Activated naive CD8-positive, alpha-beta T cell (primary cell): ENCODE data around the gene STAB1.

ENCODE experiments used
- H3K27ac Mint-ChIP-seq: one replicate; pipeline ENCODE4 v1.8.0; 2021; ENCODE audit warnings: mixed read lengths
- H3K27me3 Mint-ChIP-seq: one replicate; pipeline ENCODE4 v1.8.0; 2021; ENCODE audit warnings: mixed read lengths
- H3K36me3 Mint-ChIP-seq: one replicate; pipeline ENCODE4 v1.8.0; 2021; ENCODE audit warnings: mixed read lengths
- H3K4me1 Mint-ChIP-seq: one replicate; pipeline ENCODE4 v1.8.0; 2021; ENCODE audit warnings: low read depth, mixed read lengths
- H3K4me3 Mint-ChIP-seq: one replicate; pipeline ENCODE4 v1.8.0; 2021; ENCODE audit warnings: mild to moderate bottlenecking, mixed read lengths
- H3K9me3 Mint-ChIP-seq: one replicate; pipeline ENCODE4 v1.8.0; 2021; ENCODE audit warnings: low read depth, mixed read lengths

STAB1 gene

DNA sequence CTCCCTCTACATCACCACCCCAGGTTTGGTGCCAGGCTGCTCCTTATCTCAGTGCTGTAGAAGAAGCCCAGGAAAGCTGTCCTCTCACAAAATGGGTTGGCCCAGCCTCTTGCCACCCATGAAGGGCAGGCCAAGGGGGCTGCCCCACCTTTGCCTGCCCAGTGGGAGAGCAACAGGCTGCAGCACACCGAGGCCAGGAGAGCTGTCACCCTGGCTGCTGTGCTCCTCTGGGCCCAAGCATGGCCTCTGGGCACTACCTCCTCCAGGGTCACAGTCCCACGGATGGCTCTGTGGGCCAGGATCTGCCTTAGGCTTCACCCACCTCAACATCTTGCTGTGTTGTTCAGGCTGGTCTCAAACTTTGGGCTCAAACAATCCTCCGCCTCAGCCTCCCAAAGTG, 6.4 kb upstream of the STAB1 start:
- no peaks in the 10 kb centered on the region for H3K9me3 Mint-ChIP-seq
- H3K4me1 Mint-ChIP-seq: no peaks in the 10 kb centered on the region
- H3K27me3 Mint-ChIP-seq: no peaks in the 10 kb centered on the region
- no peak overlapping the region for H3K4me3 Mint-ChIP-seq
- no peak overlapping the region for H3K27ac Mint-ChIP-seq
- H3K36me3 Mint-ChIP-seq: no peaks in the 10 kb centered on the region

DNA sequence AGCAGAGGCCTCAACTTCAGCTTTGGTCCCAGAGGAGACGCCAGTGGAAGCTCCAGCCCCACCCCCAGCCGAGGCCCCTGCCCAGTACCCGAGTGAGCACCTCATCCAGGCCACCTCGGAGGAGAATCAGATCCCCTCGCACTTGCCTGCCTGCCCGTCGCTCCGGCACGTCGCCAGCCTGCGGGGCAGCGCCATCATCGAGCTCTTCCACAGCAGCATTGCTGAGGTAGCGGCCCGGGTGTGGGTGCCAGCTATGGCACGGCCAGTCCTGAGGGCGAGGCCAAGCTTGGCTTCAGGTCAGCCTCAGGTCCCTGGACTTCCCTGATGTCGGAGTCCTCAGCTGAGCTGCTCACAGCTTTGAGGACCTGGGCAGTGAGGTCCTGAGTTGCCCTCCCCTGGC, 5.7 kb upstream of the STAB1 start:
- H3K36me3 Mint-ChIP-seq: no peaks in the 10 kb centered on the region
- no peak overlapping the region for H3K4me3 Mint-ChIP-seq
- no peak overlapping the region for H3K27ac Mint-ChIP-seq
- peaks cover 2% of the 10 kb centered on the region for H3K4me1 Mint-ChIP-seq
- no peaks in the 10 kb centered on the region for H3K9me3 Mint-ChIP-seq
- H3K27me3 Mint-ChIP-seq: no peaks in the 10 kb centered on the region

DNA sequence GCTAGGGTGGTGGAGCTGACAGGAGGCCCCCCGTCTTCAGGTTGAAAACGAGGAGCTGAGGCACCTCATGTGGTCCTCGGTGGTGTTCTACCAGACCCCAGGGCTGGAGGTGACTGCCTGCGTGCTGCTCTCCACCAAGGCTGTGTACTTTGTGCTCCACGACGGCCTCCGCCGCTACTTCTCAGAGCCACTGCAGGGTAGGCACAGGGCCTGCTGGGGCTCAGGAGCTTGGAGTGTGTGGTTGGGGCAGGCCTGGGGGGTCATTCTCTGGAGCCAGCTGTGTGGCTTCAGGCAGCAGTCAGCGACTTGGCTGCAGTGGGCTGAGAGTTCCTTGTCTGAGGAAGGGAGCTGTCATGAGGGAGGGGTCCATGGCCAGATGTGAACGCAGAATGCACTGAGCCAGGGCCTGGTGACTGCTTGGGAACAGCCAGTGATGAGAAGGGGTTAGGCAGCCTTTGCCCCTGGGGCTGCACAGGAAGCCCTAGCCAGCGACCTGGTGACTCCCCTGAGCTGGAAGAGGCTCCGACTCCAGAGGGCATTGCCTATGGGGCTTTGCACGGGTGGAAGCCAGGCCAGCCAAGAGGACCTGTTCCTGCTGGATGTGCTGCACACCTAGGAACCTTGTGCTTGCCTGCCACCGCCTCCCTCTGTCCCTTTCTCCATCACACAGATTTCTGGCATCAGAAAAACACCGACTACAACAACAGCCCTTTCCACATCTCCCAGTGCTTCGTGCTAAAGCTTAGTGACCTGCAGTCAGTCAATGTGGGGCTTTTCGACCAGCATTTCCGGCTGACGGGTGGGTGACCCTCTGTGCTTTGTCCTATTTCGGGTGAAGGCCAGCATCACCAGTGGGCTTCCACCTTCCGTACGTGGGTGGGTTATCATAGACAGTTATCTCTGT, 4.9 kb upstream of the STAB1 start:
- Mint-ChIP-seq H3K27ac (no peak overlapping the region), H3K4me1 (peaks cover 3% of the 10 kb centered on the region), H3K4me3 (no peak overlapping the region), H3K9me3 (no peaks in the 10 kb centered on the region), H3K36me3 (no peaks in the 10 kb centered on the region), H3K27me3 (no peaks in the 10 kb centered on the region)

DNA sequence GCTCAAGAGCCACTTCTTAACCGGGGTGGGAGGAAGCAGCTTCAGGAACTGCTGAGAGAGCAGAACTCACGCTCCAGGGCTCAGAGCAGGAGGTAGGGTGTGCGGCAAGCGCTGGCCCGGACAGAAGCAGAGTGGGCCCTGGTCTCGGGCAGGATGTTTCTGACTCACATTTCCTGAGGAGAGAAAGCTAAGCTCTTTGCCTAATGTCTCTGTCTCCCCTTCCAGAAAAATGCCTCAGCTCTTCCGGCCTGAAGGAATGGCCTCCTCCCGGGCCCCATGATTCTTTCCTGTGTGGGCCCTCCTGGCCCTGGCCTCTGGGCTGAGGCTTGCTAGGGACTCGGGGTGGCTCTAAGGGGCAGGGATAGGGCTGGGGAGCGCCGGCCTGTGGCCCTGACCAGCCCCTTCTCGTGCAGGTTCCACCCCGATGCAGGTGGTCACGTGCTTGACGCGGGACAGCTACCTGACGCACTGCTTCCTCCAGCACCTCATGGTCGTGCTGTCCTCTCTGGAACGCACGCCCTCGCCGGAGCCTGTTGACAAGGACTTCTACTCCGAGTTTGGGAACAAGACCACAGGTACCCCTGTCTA, 4.1 kb upstream of the STAB1 start:
- Mint-ChIP-seq H3K4me3 (no peak overlapping the region), H3K9me3 (no peaks in the 10 kb centered on the region), H3K4me1 (peaks cover 3% of the 10 kb centered on the region), H3K36me3 (no peaks in the 10 kb centered on the region), H3K27me3 (no peaks in the 10 kb centered on the region), H3K27ac (no peak overlapping the region)

DNA sequence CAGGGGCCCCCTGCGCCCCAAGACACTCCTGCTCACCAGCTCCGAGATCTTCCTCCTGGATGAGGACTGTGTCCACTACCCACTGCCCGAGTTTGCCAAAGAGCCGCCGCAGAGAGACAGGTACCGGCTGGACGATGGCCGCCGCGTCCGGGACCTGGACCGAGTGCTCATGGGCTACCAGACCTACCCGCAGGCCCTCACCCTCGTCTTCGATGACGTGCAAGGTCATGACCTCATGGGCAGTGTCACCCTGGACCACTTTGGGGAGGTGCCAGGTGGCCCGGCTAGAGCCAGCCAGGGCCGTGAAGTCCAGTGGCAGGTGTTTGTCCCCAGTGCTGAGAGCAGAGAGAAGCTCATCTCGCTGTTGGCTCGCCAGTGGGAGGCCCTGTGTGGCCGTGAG, 3.1 kb upstream of the STAB1 start:
- H3K27ac Mint-ChIP-seq: no peak overlapping the region
- H3K4me1 Mint-ChIP-seq: peaks cover 3% of the 10 kb centered on the region
- H3K4me3 Mint-ChIP-seq: no peak overlapping the region
- no peaks in the 10 kb centered on the region for H3K27me3 Mint-ChIP-seq
- no peaks in the 10 kb centered on the region for H3K9me3 Mint-ChIP-seq
- no peaks in the 10 kb centered on the region for H3K36me3 Mint-ChIP-seq

DNA sequence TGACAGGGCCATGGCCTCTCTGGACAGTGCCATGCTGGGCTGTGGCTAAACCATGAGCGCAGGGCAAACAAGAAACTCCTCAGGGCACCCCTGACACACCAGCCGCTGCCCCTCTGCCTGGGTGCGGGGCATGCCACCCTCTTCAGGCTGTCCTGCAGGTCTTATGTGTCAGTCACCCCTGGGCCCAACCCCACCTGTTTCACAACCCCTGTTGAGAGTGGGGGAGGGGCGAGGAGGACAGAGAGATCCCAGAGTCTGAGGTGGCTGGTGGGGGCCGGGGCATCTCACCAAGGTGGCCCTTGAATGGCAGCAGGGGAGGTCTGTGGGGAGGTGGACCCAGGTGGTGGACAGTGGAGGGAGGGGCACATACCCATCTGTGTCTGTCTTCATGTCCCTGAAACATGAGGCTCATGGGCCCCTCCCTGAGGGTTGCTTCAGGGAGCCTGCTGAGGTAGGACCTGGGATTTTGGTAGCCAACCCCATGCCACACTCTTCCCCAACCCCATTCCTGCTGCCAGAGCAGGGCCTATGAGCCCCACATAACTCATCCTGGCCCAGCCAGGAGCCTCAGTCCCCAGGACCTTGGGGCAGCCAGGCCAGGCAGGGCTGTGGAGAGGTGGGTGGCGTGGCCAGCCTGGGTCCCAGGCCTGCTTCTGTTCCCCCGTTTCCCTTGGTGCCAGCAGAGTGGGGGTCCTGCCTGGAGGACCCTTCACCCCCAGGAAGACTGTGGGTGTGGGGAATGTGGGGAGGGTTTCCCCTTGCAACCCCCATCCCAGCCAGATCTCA, 1.7 kb upstream of the STAB1 start:
- H3K27ac Mint-ChIP-seq: no peak overlapping the region

DNA sequence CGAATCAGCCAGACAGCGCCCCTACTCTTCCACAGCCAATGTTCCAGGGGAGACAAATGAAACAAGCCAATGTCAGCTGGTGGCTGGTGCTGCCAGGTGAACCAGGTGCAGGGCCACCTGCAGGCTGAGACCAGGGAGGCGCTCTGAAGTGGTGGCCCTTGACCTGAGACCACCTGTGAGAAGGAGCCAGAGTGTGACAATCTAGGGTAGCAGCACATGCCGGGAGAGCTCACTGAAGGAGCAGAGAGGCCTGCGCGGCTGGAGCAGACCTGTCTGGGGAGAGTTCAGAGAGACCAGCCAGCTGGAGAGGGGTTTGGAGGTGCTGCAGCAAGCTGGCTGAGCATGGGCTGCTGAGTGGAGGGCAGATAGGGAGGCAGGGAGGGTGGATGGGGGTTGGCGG, 693 bp upstream of the STAB1 start:
- no peaks in the 10 kb centered on the region for H3K9me3 Mint-ChIP-seq
- no peaks in the 10 kb centered on the region for H3K27me3 Mint-ChIP-seq
- H3K4me3 Mint-ChIP-seq: no peak overlapping the region
- peaks cover 3% of the 10 kb centered on the region for H3K4me1 Mint-ChIP-seq
- no peaks in the 10 kb centered on the region for H3K36me3 Mint-ChIP-seq
- no peak overlapping the region for H3K27ac Mint-ChIP-seq

More for the DNA sequence above, 1.7 kb upstream of the STAB1 start:
- Mint-ChIP-seq H3K36me3 (no peaks in the 10 kb centered on the region), H3K27me3 (no peaks in the 10 kb centered on the region), H3K4me1 (peaks cover 3% of the 10 kb centered on the region), H3K4me3 (no peak overlapping the region), H3K9me3 (no peaks in the 10 kb centered on the region)

DNA sequence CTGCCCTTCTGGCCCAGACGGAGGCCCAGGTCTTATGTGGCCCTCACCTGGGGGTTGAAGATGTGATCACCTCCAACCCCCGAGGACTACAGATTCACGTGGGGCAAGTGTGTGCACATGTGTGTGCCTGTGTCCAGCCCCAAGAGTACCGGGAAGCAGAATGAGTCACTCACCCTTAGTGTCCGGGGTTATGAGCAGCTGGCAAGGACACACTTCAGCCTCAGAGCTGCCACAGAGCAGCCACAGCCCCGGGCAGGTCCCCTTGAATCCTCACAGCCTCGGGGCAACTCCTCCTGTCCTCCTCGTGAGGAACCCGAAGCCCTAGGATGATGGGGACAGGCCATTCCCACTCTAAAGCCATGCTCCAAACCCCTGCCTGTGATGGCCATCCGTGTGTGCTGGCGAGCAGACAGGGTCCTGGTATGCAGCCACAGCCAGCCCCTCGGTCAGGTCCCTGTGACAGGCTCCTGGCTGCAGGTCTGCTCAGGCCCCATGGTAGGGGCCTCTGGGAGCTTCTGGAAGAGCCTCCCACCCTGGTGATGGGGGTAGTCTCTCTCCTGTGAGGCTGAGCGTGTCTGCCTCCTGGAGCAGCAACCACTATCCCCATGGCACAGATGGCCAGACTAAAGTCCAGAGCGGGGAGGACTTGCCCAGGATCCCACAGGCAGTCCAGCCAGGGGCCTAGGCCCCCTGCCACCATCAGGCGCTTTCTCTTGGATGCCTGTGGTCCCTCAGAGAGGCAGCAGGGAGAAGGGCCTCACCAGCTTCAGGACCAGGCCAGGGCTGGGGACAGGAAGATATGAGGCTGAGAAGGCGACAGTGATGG, 852 bp downstream of the STAB1 start:
- H3K27ac Mint-ChIP-seq: no peak overlapping the region
- peaks cover 3% of the 10 kb centered on the region for H3K4me1 Mint-ChIP-seq
- H3K27me3 Mint-ChIP-seq: no peaks in the 10 kb centered on the region
- no peaks in the 10 kb centered on the region for H3K9me3 Mint-ChIP-seq
- H3K36me3 Mint-ChIP-seq: no peaks in the 10 kb centered on the region
- H3K4me3 Mint-ChIP-seq: no peak overlapping the region

DNA sequence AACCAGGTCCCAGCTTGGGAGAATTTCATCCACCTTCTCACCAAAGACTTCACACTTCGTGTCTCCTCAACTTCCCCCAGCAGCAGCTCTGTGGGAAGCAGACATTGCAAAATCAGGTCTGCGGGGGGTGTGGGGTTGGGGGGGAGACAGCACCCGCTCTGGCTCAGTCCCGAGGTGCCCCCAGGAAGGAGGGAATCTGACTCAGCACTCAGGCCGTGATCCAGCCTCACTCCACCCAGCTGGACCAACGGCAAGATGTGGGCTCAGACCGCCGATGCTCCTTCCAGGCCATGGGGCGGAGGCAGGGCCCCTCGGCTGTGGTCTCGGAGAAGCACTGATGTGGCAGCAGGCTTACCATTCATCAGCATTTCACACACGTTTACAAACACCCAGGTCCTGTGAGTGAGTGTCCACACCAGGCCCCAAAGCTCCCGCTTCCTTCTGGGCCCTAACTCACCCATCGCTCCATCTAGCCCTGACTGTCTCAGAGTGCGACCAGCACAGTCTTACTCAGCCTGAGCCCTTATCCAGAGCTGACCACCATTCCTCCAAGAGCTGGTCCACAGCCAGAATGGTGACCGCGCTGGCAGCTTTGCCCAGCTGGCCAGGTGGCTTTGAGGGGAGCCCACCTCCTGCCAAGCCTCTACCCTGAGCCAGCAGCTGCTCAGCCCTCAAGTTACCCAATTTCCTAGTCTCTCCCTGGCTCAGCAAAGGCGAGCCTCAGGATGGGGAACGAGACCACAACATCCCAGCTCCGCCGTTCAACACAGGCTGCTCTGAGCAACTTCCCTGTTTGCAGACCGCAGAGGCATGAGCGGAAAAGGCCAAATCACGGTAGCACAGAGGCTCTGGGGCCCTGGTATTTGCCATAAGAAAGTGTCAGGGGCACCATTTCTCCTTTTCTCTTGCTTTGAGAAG, 3.3 kb downstream of the STAB1 start:
- H3K27ac Mint-ChIP-seq: no peak overlapping the region

DNA sequence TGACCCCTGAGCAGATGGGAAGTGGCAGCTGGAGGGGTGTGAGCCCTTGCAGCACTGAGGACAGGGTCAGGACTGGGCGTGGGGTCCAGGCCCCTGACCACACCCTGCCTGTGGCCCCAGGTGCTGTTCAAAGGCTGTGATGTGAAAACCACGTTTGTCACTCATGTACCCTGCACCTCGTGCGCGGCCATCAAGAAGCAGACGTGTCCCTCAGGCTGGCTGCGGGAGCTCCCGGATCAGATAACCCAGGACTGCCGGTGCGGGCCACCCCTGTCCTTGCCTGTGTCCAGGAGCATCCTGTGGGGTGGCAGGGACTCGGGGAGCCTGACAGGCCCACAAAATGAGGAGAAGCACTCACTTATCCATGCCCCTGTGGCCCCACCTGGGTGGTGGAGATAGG, 5.9 kb downstream of the STAB1 start:
- Mint-ChIP-seq H3K4me1 (no peaks in the 10 kb centered on the region), H3K27ac (no peak overlapping the region), H3K27me3 (no peaks in the 10 kb centered on the region), H3K36me3 (no peaks in the 10 kb centered on the region), H3K4me3 (no peak overlapping the region), H3K9me3 (no peaks in the 10 kb centered on the region)

More for the DNA sequence above, 3.3 kb downstream of the STAB1 start:
- H3K36me3 Mint-ChIP-seq: no peaks in the 10 kb centered on the region
- H3K4me3 Mint-ChIP-seq: no peak overlapping the region
- H3K27me3 Mint-ChIP-seq: no peaks in the 10 kb centered on the region
- H3K4me1 Mint-ChIP-seq: peaks cover 3% of the 10 kb centered on the region
- no peaks in the 10 kb centered on the region for H3K9me3 Mint-ChIP-seq

DNA sequence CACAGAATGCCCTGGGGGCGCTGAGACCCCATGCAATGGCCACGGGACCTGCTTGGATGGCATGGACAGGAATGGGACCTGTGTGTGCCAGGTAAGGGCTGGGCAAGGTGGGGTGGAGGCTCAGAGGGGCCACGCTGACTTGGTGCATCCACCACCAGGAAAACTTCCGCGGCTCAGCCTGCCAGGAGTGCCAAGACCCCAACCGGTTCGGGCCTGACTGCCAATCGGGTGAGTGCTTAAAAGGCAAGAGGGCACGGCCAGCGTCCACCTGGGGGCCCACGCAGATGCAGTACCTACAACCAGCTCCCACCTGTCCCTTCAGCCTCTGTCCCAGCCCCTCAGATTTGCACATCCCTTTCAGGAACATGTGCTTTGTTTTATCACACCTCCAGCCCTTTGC, 6.9 kb downstream of the STAB1 start:
- no peak overlapping the region for H3K4me3 Mint-ChIP-seq
- no peaks in the 10 kb centered on the region for H3K4me1 Mint-ChIP-seq
- no peaks in the 10 kb centered on the region for H3K9me3 Mint-ChIP-seq
- no peaks in the 10 kb centered on the region for H3K27me3 Mint-ChIP-seq
- no peak overlapping the region for H3K27ac Mint-ChIP-seq
- H3K36me3 Mint-ChIP-seq: no peaks in the 10 kb centered on the region

DNA sequence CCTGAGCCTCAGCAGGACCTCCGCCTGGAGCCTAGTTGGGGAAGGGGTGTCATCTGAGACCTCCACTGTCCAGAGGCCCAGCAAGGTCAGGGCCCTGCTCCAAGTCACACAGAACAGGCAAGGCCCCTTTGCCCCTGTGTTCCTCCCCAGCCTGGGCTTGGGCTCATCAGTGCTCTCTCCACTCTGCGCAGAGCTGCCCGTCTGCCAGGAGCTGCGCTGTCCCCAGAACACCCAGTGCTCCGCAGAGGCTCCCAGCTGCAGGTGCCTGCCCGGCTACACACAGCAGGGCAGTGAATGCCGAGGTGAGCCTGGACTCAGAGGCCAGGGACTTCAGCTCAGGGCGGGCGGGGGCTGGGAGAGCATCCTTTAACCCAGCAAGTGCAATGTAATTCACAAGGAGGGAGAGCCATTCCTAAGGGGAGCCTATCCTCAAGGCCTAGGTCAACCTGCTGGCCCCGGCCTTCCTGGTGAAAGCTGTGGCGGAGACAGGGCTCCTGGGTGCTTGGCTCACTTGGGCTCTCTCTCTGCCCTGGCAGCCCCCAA, 7.7 kb downstream of the STAB1 start:
- Mint-ChIP-seq H3K4me1 (no peaks in the 10 kb centered on the region), H3K9me3 (no peaks in the 10 kb centered on the region), H3K36me3 (no peaks in the 10 kb centered on the region), H3K27me3 (no peaks in the 10 kb centered on the region), H3K27ac (no peak overlapping the region), H3K4me3 (no peak overlapping the region)

DNA sequence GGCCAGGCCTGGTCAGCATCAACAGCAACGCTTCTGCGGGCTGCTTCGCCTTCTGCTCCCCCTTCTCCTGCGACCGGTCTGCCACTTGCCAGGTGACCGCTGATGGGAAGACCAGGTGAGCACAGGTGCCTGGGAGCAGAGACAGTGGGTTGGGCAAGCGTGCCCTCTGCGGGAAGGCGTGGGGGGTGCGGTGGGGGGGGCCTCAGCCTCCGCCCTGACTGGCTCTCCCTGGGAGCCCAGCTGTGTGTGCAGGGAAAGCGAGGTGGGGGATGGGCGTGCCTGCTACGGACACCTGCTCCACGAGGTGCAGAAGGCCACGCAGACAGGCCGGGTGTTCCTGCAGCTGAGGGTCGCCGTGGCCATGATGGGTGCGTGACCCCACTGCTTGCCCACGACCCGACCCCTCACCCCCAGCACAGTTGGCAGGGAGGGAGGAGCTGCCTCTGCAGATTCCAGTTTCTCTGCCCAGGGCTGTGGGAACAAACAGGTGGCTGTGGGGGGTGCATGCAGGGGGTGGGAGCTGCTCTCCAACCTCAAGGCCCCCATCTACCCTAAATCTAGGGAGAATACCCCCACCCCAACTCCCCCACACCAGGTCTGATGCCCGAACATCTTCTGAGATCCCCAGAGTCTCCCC, 8.8 kb downstream of the STAB1 start:
- Mint-ChIP-seq H3K9me3 (no peaks in the 10 kb centered on the region), H3K4me1 (no peaks in the 10 kb centered on the region), H3K36me3 (no peaks in the 10 kb centered on the region), H3K27ac (no peak overlapping the region), H3K27me3 (no peaks in the 10 kb centered on the region), H3K4me3 (no peak overlapping the region)
